HEK293 (cell line): ENCODE data around the gene FSIP1.

ENCODE experiments used
- CTCF ChIP-seq: fragments of 450-650 bp; formaldehyde crosslinking; IDR thresholded peaks from 2 replicates; pipeline ENCODE4 v1.5.1; 2016; ENCODE audit warnings: missing biosample characterization, missing genetic modification characterization
- PBX3 ChIP-seq: sonication (generic); formaldehyde crosslinking; IDR thresholded peaks from 2 replicates; pipeline ENCODE4 v1.8.1; 2022; ENCODE audit warnings: mild to moderate bottlenecking, moderate library complexity, missing genetic modification reagents
- PRDM2 ChIP-seq: fragments of 450-650 bp; formaldehyde crosslinking; IDR thresholded peaks from 2 replicates; pipeline ENCODE4 v1.5.1; 2016; ENCODE audit warnings: missing biosample characterization, missing genetic modification characterization, borderline replicate concordance
- PRDM4 ChIP-seq: fragments of 450-650 bp; formaldehyde crosslinking; IDR thresholded peaks from 2 replicates; pipeline ENCODE4 v1.5.1; 2017; ENCODE audit warnings: missing biosample characterization, missing genetic modification characterization
- ZBTB10 ChIP-seq: fragments of 450-650 bp; formaldehyde crosslinking; IDR thresholded peaks from 2 replicates; pipeline ENCODE4 v1.5.1; 2016; ENCODE audit warnings: missing biosample characterization, missing genetic modification characterization
- ZNF514 ChIP-seq: fragments of 450-650 bp; formaldehyde crosslinking; IDR thresholded peaks from 2 replicates; pipeline ENCODE4 v1.5.1; 2016; ENCODE audit warnings: missing biosample characterization, missing genetic modification characterization
- ZNF768 ChIP-seq: fragments of 450-650 bp; formaldehyde crosslinking; IDR thresholded peaks from 2 replicates; pipeline ENCODE4 v1.5.1; 2018; ENCODE audit warnings: missing biosample characterization, mild to moderate bottlenecking, missing genetic modification characterization

GRCh38 chr15:39830166-39830565, 47.5 kb upstream of the FSIP1 start:
- no peak for TF ChIP-seq ZNF514
- no peak for TF ChIP-seq PBX3
- no peak for TF ChIP-seq ZBTB10
- TF ChIP-seq CTCF (tag by site-specific recombination): no peak
- no peak for TF ChIP-seq ZNF768 (tag by site-specific recombination)
- TF ChIP-seq PRDM4 (tag by site-specific recombination): no peak
- no peak for TF ChIP-seq PRDM2 (tag by site-specific recombination)
